ENCODE results near the gene RCBTB1.

DNA sequence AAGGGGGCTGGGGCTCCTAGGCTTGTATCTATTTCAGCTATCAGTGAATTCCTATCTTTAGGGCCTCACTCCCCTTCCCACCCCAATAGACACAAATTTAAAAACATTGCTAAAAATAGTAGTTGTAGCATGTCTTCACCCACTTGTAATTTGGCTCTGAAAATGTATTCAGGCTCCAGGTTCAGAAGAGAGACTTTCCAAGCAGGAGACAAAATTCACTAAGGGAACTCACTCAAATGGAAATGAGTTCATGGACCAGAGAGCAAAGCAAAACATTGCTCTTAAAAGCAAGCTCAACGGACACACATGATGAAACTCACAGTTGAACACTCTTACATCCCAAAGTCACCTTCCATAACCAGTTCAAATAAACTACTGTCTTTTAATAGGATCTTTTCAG is 52.8 kb downstream of the RCBTB1 start:
- no peak for TF ChIP-seq CTCF (IDR thresholded peaks at IDR 0.05; ENCODE audit: extremely low read depth in 1 of 2, insufficient read depth in 1 of 2, low read depth in 1 of 2, low read length in 2 of 2)
- no peak for TF ChIP-seq EZH2 (IDR thresholded peaks at IDR 0.05; ENCODE audit: borderline replicate concordance, low read depth, low read length, severe bottlenecking)
- no peak for TF ChIP-seq MAX (IDR thresholded peaks at IDR 0.05; ENCODE audit: insufficient read depth, insufficient read length)
- no peak for TF ChIP-seq POLR2A (IDR thresholded peaks at IDR 0.05; ENCODE audit: low read depth, low read length)
- no peak for TF ChIP-seq POLR2AphosphoS5 (IDR thresholded peaks at IDR 0.05; ENCODE audit: insufficient read depth, low read depth, low read length)
- no peak for TF ChIP-seq GATA2 (IDR thresholded peaks at IDR 0.05; ENCODE audit: insufficient read depth, insufficient read length, low read depth, low read length)
